Measurements from ENCODE around the gene ARID1A.

DNA sequence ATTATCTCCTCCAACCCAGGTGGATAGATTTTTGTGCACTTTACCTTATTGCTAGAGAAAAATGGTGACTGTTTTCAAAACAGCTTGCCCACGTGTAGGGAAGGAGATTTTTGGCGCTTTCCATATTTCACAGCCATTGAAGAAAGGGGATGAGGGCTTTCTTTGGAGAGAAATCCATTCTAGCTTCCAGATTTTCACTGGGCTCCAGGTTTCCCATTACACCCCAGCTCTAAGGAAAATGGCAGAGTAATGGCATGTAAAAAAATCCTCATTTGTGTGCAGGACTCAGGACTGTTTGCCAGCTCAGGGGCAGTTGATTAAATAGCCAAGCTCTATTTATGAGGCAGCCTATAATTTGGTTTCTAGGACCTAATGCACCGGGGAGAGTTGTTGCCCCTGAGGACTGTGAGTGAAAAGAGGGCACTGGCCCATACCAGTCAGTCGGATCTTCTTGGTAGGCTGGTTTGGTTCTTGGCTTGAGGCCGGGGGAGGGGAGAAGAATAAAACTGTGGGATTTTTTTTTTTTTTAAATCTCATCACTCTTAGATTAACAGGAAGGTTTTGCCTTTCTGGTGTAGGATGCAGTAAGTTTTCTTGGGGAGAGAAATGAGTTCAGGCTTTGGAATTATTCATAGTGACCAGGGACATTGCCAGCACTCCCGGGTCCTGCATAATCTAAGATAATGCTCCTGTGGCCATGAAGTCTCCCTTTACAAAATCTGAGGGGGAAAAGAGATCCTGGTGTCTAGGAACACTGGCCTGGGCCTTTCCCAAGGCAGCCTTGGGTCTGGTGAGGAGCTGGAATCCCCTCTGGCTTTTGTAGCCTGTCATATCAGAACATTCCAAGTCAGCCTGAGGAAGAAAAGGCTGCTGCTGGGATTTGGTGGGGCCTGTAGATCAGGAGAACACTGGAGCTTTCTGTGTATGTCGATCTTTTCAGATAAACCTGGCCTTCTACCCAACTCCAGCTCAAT is 1.9 kb upstream of the ARID1A start:
- TF ChIP-seq, protein P1, sequence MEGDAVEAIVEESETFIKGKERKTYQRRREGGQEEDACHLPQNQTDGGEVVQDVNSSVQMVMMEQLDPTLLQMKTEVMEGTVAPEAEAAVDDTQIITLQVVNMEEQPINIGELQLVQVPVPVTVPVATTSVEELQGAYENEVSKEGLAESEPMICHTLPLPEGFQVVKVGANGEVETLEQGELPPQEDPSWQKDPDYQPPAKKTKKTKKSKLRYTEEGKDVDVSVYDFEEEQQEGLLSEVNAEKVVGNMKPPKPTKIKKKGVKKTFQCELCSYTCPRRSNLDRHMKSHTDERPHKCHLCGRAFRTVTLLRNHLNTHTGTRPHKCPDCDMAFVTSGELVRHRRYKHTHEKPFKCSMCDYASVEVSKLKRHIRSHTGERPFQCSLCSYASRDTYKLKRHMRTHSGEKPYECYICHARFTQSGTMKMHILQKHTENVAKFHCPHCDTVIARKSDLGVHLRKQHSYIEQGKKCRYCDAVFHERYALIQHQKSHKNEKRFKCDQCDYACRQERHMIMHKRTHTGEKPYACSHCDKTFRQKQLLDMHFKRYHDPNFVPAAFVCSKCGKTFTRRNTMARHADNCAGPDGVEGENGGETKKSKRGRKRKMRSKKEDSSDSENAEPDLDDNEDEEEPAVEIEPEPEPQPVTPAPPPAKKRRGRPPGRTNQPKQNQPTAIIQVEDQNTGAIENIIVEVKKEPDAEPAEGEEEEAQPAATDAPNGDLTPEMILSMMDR (IDR thresholded peaks at IDR 0.05; ENCODE audit: low read depth, low read length) = no peak
- no peak for TF ChIP-seq POLR2A (IDR thresholded peaks at IDR 0.05; ENCODE audit: extremely low read depth, insufficient read length)
- TF ChIP-seq, protein P2, sequence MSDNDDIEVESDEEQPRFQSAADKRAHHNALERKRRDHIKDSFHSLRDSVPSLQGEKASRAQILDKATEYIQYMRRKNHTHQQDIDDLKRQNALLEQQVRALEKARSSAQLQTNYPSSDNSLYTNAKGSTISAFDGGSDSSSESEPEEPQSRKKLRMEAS (IDR thresholded peaks at IDR 0.05; ENCODE audit: low read depth, low read length) = no peak
- TF ChIP-seq MYC (IDR thresholded peaks at IDR 0.05; ENCODE audit: low read depth, low read length) = no peak
